ENCODE data around the gene AOC2.

DNA sequence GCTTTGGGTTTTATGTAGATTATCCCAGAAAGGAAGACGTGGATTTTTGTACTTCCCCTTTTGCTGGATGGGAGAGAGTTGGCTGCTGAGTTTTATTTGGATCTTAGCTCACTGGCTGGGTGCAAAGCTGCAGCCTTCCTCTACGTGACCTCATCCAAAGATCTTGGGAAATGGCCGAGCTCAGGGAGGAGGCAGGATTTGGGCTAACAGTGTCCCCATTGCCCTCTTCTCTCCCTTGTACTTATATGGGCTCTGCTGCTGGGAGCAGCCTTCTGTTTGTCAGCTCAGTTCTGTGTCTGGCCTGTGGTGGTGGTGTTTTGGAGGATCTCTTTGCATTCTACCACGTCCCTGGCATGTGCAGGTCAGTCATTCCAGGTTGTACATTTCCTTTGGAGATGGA, 8.6 kb downstream of the AOC2 start:
- TF ChIP-seq, protein P1, sequence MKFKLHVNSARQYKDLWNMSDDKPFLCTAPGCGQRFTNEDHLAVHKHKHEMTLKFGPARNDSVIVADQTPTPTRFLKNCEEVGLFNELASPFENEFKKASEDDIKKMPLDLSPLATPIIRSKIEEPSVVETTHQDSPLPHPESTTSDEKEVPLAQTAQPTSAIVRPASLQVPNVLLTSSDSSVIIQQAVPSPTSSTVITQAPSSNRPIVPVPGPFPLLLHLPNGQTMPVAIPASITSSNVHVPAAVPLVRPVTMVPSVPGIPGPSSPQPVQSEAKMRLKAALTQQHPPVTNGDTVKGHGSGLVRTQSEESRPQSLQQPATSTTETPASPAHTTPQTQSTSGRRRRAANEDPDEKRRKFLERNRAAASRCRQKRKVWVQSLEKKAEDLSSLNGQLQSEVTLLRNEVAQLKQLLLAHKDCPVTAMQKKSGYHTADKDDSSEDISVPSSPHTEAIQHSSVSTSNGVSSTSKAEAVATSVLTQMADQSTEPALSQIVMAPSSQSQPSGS (CRISPR knock-in tag; IDR thresholded peaks at IDR 0.05) = no peak
- TF ChIP-seq EZH2 (IDR thresholded peaks at IDR 0.05; ENCODE audit: borderline replicate concordance, low read depth, low read length) (no peak), ZNF551 (CRISPR knock-in tag; IDR thresholded peaks at IDR 0.05) (no peak), TAF1 (IDR thresholded peaks at IDR 0.05; ENCODE audit: control insufficient read depth, extremely low read depth, insufficient read depth, low read length, severe bottlenecking) (no peak), ZFX (CRISPR knock-in tag; IDR thresholded peaks at IDR 0.05) (no peak), ZNF239 (CRISPR knock-in tag; IDR thresholded peaks at IDR 0.05) (no peak), KAT2B (IDR thresholded peaks at IDR 0.05; ENCODE audit: low read depth, low read length) (no peak), ZNF143 (CRISPR knock-in tag; IDR thresholded peaks at IDR 0.05) (no peak), MTA2 (IDR thresholded peaks at IDR 0.05; ENCODE audit: low read depth) (no peak)
